CD14-positive monocyte (primary cell): ENCODE results near the gene SYPL1. TPM values are rescaled to one million over a fixed set of nuclear protein-coding genes. Genes with fewer than 3 reads are reported as not detected.
A peak's percentile ranks its signal among the peaks of the same experiment; 100 is the strongest.

ENCODE experiments used
- DNase-seq, 3 donors: peaks; one replicate each; pipeline ENCODE4 v3.0.0-alpha.2; 2011 to 2022
- H2AFZ ChIP-seq: 2 replicates; pipeline ENCODE4 v1.6.0; 2012; ENCODE audit warnings: mild to moderate bottlenecking, low read depth, low read length, inconsistent platforms; ENCODE audit not compliant: insufficient read depth, poor library complexity, severe bottlenecking
- H3K27ac ChIP-seq, 2 donors: 1 replicate in 1 of 2; 2 replicates in 1 of 2; pipeline ENCODE4 v1.5.1; 2012 to 2013; ENCODE audit warnings: low read length in 2 of 2, control low read depth in 1 of 2, inconsistent platforms in 1 of 2, low read depth in 1 of 2, mild to moderate bottlenecking in 1 of 2
- H3K27me3 ChIP-seq, 2 donors: one replicate each; pipeline versions ENCODE4 v1.6.0 to v1.6.1; 2011 to 2013; ENCODE audit warnings: low read length in 2 of 2; ENCODE audit not compliant: control insufficient read depth in 2 of 2, insufficient read depth in 2 of 2
- H3K36me3 ChIP-seq, 2 donors: replicated peaks in 1 of 2; 1 replicate in 1 of 2; 2 replicates in 1 of 2; pipeline versions ENCODE4 v1.5.1 to v1.6.1; 2012 to 2013; ENCODE audit warnings: low read length in 2 of 2, control low read depth in 1 of 2, inconsistent platforms in 1 of 2, mild to moderate bottlenecking in 1 of 2; ENCODE audit not compliant: insufficient read depth in 2 of 2, control insufficient read depth in 1 of 2
- H3K4me1 ChIP-seq, 2 donors: 1 replicate in 1 of 2; 2 replicates in 1 of 2; pipeline versions ENCODE4 v1.5.1 to v1.6.1; 2012 to 2013; ENCODE audit warnings: low read length in 2 of 2, control low read depth in 1 of 2, inconsistent platforms in 1 of 2, mild to moderate bottlenecking in 1 of 2, moderate library complexity in 1 of 2; ENCODE audit not compliant: insufficient read depth in 2 of 2, control insufficient read depth in 1 of 2
- H3K4me2 ChIP-seq: replicated peaks from 2 replicates; pipeline ENCODE3; 2012; ENCODE audit warnings: low read length, moderate library complexity, mild to moderate bottlenecking; ENCODE audit not compliant: poor library complexity, severe bottlenecking; ENCODE audit errors: extremely low read depth
- H3K4me3 ChIP-seq, 3 experiments: fragments of 200-600 bp in 1 of 3; sonication (generic) in 1 of 3; replicated peaks in 1 of 3; 1 replicate in 2 of 3; 2 replicates in 1 of 3; pipeline ENCODE4 v1.5.1; 2011 to 2013; ENCODE audit warnings: low read length in 3 of 3, mild to moderate bottlenecking in 3 of 3, control low read depth in 2 of 3, low read depth in 2 of 3, inconsistent platforms in 1 of 3, moderate library complexity in 1 of 3
- H3K79me2 ChIP-seq: 2 replicates; pipeline ENCODE4 v1.6.0; 2012; ENCODE audit warnings: mild to moderate bottlenecking, control low read depth, inconsistent platforms, low read length, moderate library complexity; ENCODE audit not compliant: insufficient read depth
- H3K9ac ChIP-seq: 2 replicates; pipeline ENCODE4 v1.6.0; 2017; ENCODE audit warnings: low read length, mild to moderate bottlenecking; ENCODE audit not compliant: insufficient read depth, poor library complexity, severe bottlenecking
- H3K9me3 ChIP-seq, 2 donors: replicated peaks in 1 of 2; 1 replicate in 1 of 2; 2 replicates in 1 of 2; pipeline versions ENCODE4 v1.5.1 to v1.6.1; 2012 to 2013; ENCODE audit warnings: low read length in 2 of 2, control low read depth in 1 of 2; ENCODE audit not compliant: control insufficient read depth in 1 of 2, insufficient read depth in 1 of 2
- H4K20me1 ChIP-seq: 2 replicates; pipeline ENCODE4 v1.6.0; 2012; ENCODE audit warnings: mild to moderate bottlenecking, low read length, control low read depth, moderate library complexity; ENCODE audit not compliant: insufficient read depth
- H3K27ac Mint-ChIP-seq, 7 donors: one replicate each; pipeline ENCODE4 v1.8.0; 2020; ENCODE audit warnings: mild to moderate bottlenecking in 7 of 7, mixed read lengths in 7 of 7, moderate library complexity in 6 of 7, inconsistent platforms in 2 of 7
- H3K27me3 Mint-ChIP-seq, 3 donors: one replicate each; pipeline ENCODE4 v1.8.0; 2021 to 2022; ENCODE audit warnings: low read depth in 3 of 3, mild to moderate bottlenecking in 3 of 3, mixed read lengths in 3 of 3, moderate library complexity in 3 of 3, inconsistent platforms in 1 of 3
- H3K36me3 Mint-ChIP-seq, 2 donors: one replicate each; pipeline ENCODE4 v1.8.0; 2020; ENCODE audit warnings: mixed read lengths in 2 of 2, inconsistent platforms in 1 of 2, mild to moderate bottlenecking in 1 of 2
- H3K4me1 Mint-ChIP-seq: one replicate; pipeline ENCODE4 v1.8.0; 2020; ENCODE audit warnings: mild to moderate bottlenecking, mixed read lengths
- H3K4me3 Mint-ChIP-seq, 2 donors: one replicate each; pipeline ENCODE4 v1.8.0; 2020; ENCODE audit warnings: mild to moderate bottlenecking in 2 of 2, mixed read lengths in 2 of 2, moderate library complexity in 1 of 2
- H3K9me3 Mint-ChIP-seq, 7 donors: one replicate each; pipeline ENCODE4 v1.8.0; 2020 to 2022; ENCODE audit warnings: mixed read lengths in 7 of 7, mild to moderate bottlenecking in 6 of 7, moderate library complexity in 6 of 7, inconsistent platforms in 2 of 7
- WGBS: methylation state at CpG from one replicate; pipeline ENCODE4 v1.1.5; 2013; ENCODE audit warnings: missing lambda C conversion rate; ENCODE audit not compliant: insufficient coverage; 5-methylcytosine and 5-hydroxymethylcytosine counted together
- intact Hi-C, 2 donors: fragments of 100-400 bp; cut with micrococcal nuclease; formaldehyde crosslinking; loops; one replicate each; pipeline versions ENCODE4 v1.15.0 to v1.15.1; 2023
- polyA plus RNA-seq, 3 donors: library from polyadenylated mRNA; depleted of rRNA in 1 of 3; unstranded in 2 of 3; stranded (reverse) in 1 of 3; fragments of 300-500 nt in 2 of 3; fragments of >200 nt in 1 of 3; fragmentation: Illumina TruSeq in 2 of 3; gene quantifications; 1 replicate in 2 of 3; 2 replicates in 1 of 3; pipeline ENCODE4 v1.2.3, GENCODE V29; 2012 to 2021
- TF ChIP-seq, protein P1 (sequence below): fragments of 200-600 bp; IDR thresholded peaks from one replicate; pipeline ENCODE4 v1.8.0; 2022; ENCODE audit warnings: antibody characterized with exemption, mild to moderate bottlenecking

Gene SYPL1
- polyA plus RNA-seq, 3 donors = 22.3 to 82.1 (median 64.7) TPM

DNA sequence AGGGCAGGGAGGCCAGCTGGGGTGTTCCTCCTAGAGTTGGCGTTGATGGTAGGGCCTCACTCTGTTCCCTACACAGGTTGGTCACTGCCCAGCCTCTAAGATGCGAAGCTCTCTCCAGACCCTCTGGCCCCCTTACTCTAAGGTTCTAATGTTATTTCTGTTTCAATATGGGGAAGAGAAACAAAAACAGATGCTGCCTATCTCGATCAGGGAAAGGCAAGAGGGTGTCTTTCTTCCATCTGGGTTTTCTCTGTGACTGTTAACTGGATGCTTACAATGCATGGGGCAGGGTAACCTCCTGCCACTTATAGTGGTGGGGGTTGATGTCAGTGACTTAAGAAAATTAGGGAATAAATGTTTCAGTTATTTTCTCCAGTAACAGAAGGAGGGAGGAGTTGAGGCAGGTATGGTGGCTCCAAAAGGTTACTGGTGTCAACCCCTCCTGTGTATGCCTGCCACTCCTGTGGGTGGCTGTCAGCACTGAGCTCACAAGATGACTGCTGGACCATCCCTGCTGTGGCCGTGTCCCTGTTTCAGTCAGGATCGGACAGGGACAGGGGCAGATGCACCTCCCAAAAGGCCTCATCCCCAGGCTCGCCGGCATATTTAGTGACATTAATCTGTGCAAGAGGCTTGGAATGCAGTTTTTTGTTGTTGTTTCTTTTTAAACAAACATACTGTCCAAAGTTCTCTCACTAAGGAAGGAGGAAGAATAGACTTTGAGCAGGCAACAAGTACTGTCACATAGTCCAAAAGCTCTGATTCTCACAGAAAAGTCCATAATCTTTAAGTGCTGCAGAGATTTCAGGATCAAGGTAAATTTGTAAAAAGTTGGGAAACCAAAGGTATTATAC lies 39.6 kb upstream of the SYPL1 start:
- H3K4me1 Mint-ChIP-seq = peaks cover 23% of the 10 kb centered on the region
- intact Hi-C loops = loop anchor here (2.0 kb wide), 1 partner anchor 95 kb away; no protein-coding TSS in a partner anchor
- WGBS = 72% methylated on average over 3 of the region's 7 CpGs
- peaks cover 43 to 77% (median 61%) of the 10 kb centered on the region in 3 donors for H3K27me3 Mint-ChIP-seq
- peak overlapping the region in 1 of 7 donors; percentile 55 for H3K27ac Mint-ChIP-seq
- H3K4me3 Mint-ChIP-seq = no peak overlapping the region
- Histone ChIP-seq H3K4me2 (no peak overlapping the region), H2AFZ (no peak overlapping the region), H3K79me2 (no peaks in the 10 kb centered on the region), H3K4me1 (peaks cover 14 to 16% of the 10 kb centered on the region in 2 donors), H3K4me3 (no peak overlapping the region), H4K20me1 (no peaks in the 10 kb centered on the region), H3K27me3 (peaks cover 32 to 58% of the 10 kb centered on the region in 2 donors), H3K27ac (no peak overlapping the region), H3K36me3 (no peaks in the 10 kb centered on the region), H3K9me3 (no peaks in the 10 kb centered on the region), H3K9ac (no peak overlapping the region)
- H3K9me3 Mint-ChIP-seq = no peaks in the 10 kb centered on the region
- no peaks in the 10 kb centered on the region for H3K36me3 Mint-ChIP-seq
- TF ChIP-seq, protein P1, sequence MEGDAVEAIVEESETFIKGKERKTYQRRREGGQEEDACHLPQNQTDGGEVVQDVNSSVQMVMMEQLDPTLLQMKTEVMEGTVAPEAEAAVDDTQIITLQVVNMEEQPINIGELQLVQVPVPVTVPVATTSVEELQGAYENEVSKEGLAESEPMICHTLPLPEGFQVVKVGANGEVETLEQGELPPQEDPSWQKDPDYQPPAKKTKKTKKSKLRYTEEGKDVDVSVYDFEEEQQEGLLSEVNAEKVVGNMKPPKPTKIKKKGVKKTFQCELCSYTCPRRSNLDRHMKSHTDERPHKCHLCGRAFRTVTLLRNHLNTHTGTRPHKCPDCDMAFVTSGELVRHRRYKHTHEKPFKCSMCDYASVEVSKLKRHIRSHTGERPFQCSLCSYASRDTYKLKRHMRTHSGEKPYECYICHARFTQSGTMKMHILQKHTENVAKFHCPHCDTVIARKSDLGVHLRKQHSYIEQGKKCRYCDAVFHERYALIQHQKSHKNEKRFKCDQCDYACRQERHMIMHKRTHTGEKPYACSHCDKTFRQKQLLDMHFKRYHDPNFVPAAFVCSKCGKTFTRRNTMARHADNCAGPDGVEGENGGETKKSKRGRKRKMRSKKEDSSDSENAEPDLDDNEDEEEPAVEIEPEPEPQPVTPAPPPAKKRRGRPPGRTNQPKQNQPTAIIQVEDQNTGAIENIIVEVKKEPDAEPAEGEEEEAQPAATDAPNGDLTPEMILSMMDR = no peak
- DNase-seq = no peak

DNA sequence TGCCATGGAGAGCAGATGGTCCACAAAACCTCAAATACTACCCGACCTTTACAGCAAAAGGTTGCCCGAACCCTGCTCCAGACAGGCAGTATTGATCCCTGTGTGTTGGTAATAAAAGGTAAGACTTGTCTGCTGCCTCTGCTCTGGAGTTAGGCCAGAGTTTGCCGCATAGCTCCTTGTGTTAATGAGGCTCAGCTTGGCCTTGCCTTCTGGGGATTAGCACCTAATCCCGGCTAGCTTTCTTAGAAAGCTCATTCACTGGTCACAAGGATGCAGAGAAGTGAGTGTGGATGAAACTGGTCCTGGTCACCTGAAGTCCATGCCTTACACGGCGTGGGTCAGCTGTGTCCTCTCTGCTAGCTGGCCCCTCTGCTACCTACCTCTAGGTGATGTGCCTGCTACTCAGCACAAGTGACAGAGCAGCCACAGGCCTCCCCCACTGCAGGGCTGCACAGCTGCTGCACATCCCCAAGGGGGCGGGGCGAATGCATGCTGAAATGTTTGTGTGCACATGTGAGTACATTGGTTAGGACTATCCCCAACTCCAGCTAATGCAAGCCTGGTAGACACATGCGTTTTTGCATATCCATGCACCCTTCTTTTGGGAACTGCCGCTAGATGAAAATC lies 31.7 kb upstream of the SYPL1 start:
- WGBS = 98% methylated on average over 6 of the region's 10 CpGs
- Mint-ChIP-seq H3K9me3 (no peaks in the 10 kb centered on the region), H3K36me3 (no peaks in the 10 kb centered on the region), H3K4me1 (no peaks in the 10 kb centered on the region), H3K4me3 (no peak overlapping the region), H3K27ac (no peak overlapping the region), H3K27me3 (peaks cover 12 to 28% (median 19%) of the 10 kb centered on the region in 3 donors)
- no peaks in the 10 kb centered on the region for H3K9me3 ChIP-seq
- no peak overlapping the region for H3K9ac ChIP-seq
- no peak for DNase-seq
- TF ChIP-seq, protein P1 = no peak
- intact Hi-C loops = no loop called here
- H3K27ac ChIP-seq = no peak overlapping the region
- H4K20me1 ChIP-seq = no peaks in the 10 kb centered on the region
- H3K4me1 ChIP-seq = no peaks in the 10 kb centered on the region
- H3K27me3 ChIP-seq = peaks cover 2 to 5% of the 10 kb centered on the region in 2 donors
- no peaks in the 10 kb centered on the region for H3K79me2 ChIP-seq
- no peak overlapping the region for H3K4me3 ChIP-seq
- no peak overlapping the region for H2AFZ ChIP-seq
- H3K36me3 ChIP-seq = no peaks in the 10 kb centered on the region
- H3K4me2 ChIP-seq = no peak overlapping the region
